Gastroesophageal sphincter (tissue), 3 donors: Measurements from ENCODE around the gene SLC22A15.

Experiments
- CTCF ChIP-seq, 4 experiments: fragments of 200-600 bp in 2 of 4; fragments of 450-650 bp in 2 of 4; sonication (generic) in 1 of 4; IDR thresholded peaks; one replicate each; pipeline ENCODE4 v1.5.1; 2017 to 2019; ENCODE audit warnings: antibody characterized with exemption in 4 of 4, mild to moderate bottlenecking in 2 of 4, moderate library complexity in 2 of 4
- EP300 ChIP-seq: sonication (generic); formaldehyde crosslinking; IDR thresholded peaks from one replicate; pipeline ENCODE4 v1.6.1; 2017; ENCODE audit warnings: antibody characterized with exemption, mild to moderate bottlenecking
- POLR2A ChIP-seq, 2 donors: fragments of 450-650 bp; IDR thresholded peaks; one replicate each; pipeline ENCODE4 v1.6.1; 2017; ENCODE audit warnings: antibody characterized with exemption in 2 of 2, mild to moderate bottlenecking in 2 of 2, moderate library complexity in 1 of 2
- POLR2AphosphoS5 ChIP-seq: sonication (generic); formaldehyde crosslinking; IDR thresholded peaks from one replicate; pipeline ENCODE4 v1.6.1; 2017; ENCODE audit warnings: antibody characterized with exemption

GRCh38 chr1:116075990-116076389, 99.7 kb downstream of the SLC22A15 start:
- TF ChIP-seq CTCF (IDR thresholded peaks at IDR 0.05) = no peak
- TF ChIP-seq POLR2AphosphoS5 = no peak
- TF ChIP-seq POLR2A (IDR thresholded peaks at IDR 0.05) = no peak
- no peak for TF ChIP-seq EP300
